HG03520 (cell line): ENCODE results near the gene ABHD17C.
A peak's percentile ranks its signal among the peaks of the same experiment; 100 is the strongest.
"Not testable (repeated sequence)": the region's sequence is repeated elsewhere in the genome, so short reads cannot be mapped to it uniquely, and the experiment has no call there.

ENCODE experiments used
- ATAC-seq: cut with Tn5 transposase; IDR thresholded peaks from one replicate; pipeline ENCODE4 v1.9.1; 2021; ENCODE audit warnings: mild to moderate bottlenecking, moderate library complexity; ENCODE audit not compliant: unreplicated experiment

Gene ABHD17C

GRCh38 chr15:80695099-80695910 lies at the start of gene ABHD17C:
Gene ABHD17C (plus strand): TSS chr15:80695310. CDS start chr15:80695430, 120 bp downstream.
- peak; percentile 59 for ATAC-seq

- ATAC-seq = no peak
These were observed 49.5 kb upstream of the ABHD17C start for GRCh38 chr15:80645494-80646065.

- not testable (repeated sequence) for ATAC-seq
These were observed 47.7 kb upstream of the ABHD17C start for GRCh38 chr15:80647424-80647823.

GRCh38 chr15:80654299-80654698 lies 40.8 kb upstream of the ABHD17C start:
- ATAC-seq = no peak

GRCh38 chr15:80659375-80659774 lies 35.7 kb upstream of the ABHD17C start:
- no peak for ATAC-seq

GRCh38 chr15:80660119-80660518 lies 35.0 kb upstream of the ABHD17C start:
- ATAC-seq = no peak

GRCh38 chr15:80662129-80662528 lies 33.0 kb upstream of the ABHD17C start:
- no peak for ATAC-seq

GRCh38 chr15:80662757-80663553 lies 32.2 kb upstream of the ABHD17C start:
- no peak for ATAC-seq

- ATAC-seq = no peak
These were observed 30.0 kb upstream of the ABHD17C start for GRCh38 chr15:80665151-80665550.

- no peak for ATAC-seq
These were observed 27.2 kb upstream of the ABHD17C start for GRCh38 chr15:80667936-80668335.

GRCh38 chr15:80668546-80669236 lies 26.4 kb upstream of the ABHD17C start:
- no peak for ATAC-seq

- no peak for ATAC-seq
These were observed 25.3 kb upstream of the ABHD17C start for GRCh38 chr15:80669663-80670273.

GRCh38 chr15:80673561-80674244 lies 21.4 kb upstream of the ABHD17C start:
- no peak for ATAC-seq

GRCh38 chr15:80674245-80674614 lies 20.9 kb upstream of the ABHD17C start:
- ATAC-seq = no peak

- no peak for ATAC-seq
These were observed 18.1 kb upstream of the ABHD17C start for GRCh38 chr15:80677041-80677440.

- ATAC-seq = no peak
These were observed 15.8 kb upstream of the ABHD17C start for GRCh38 chr15:80679167-80679803.

GRCh38 chr15:80679804-80680175 lies 15.3 kb upstream of the ABHD17C start:
- no peak for ATAC-seq

- ATAC-seq = no peak
These were observed 12.9 kb upstream of the ABHD17C start for GRCh38 chr15:80682201-80682600.

GRCh38 chr15:80684697-80685096 lies 10.4 kb upstream of the ABHD17C start:
- ATAC-seq = no peak

- no peak for ATAC-seq
These were observed 9.5 kb upstream of the ABHD17C start for GRCh38 chr15:80685628-80686027.
